K562 (cell line): ENCODE measurements around the gene COL6A1. TPM values are rescaled to one million over a fixed set of nuclear protein-coding genes. Genes with fewer than 3 reads are reported as not detected.

Experiments
- ATAC-seq: fragments of 200-7000 bp; cut with Tn5 transposase; 3 replicates; pipeline ENCODE4 v1.9.1; 2020; ENCODE audit warnings: moderate library complexity
- BruUV-seq: library from RNA; stranded (reverse); fragments of 400-500 nt; replicated peaks from 2 replicates; lab custom pipeline; 2021; lab: Mats Ljungman, UMichigan
- CTCF ChIA-PET: fragments of 300-600 bp; formaldehyde crosslinking; extraction: SDS; loops from one replicate; lab custom pipeline; 2021; ENCODE audit warnings: low intra/inter-chr PET ratio; lab: Yijun Ruan, JAX
- POLR2A ChIA-PET: fragments of 300-600, 350-650 bp; sonication (Branson Sonifier 250); formaldehyde crosslinking; extraction: SDS; loops from one replicate; lab custom pipeline; 2021; ENCODE audit warnings: antibody characterized with exemption, inconsistent platforms; lab: Yijun Ruan, JAX
- DNase-seq, 4 experiments: peaks; one replicate each; pipeline versions ENCODE4 v3.0.0 to v3.0.0-alpha.2; 2011 to 2018; ENCODE audit warnings: low spot score in 3 of 4, mixed read lengths in 3 of 4; ENCODE audit errors: extremely low read depth in 1 of 4
- FAIRE-seq: peaks from 2 replicates; lab custom pipeline; 2011; peaks lifted over from hg19 to GRCh38; lab: Jason Lieb, UNC
- H2AFZ ChIP-seq: 2 replicates; pipeline ENCODE4 v1.6.0; 2011; ENCODE audit warnings: low read depth, low read length, control low read depth, inconsistent platforms
- H3K27ac ChIP-seq: fragments of 200-600 bp; 3 replicates; pipeline ENCODE4 v1.8.0; 2011; ENCODE audit warnings: low read depth, mild to moderate bottlenecking, control low read depth, inconsistent platforms, low read length, moderate library complexity, mixed read lengths; ENCODE audit errors: extremely low read depth
- H3K27me3 ChIP-seq, 2 experiments: fragments of 300-600 bp in 1 of 2; 2 replicates in 1 of 2; 3 replicates in 1 of 2; pipeline versions ENCODE4 v1.6.0 to v1.8.0; 2011; ENCODE audit warnings: inconsistent platforms in 2 of 2, low read length in 2 of 2, mild to moderate bottlenecking in 1 of 2, mixed read lengths in 1 of 2, moderate library complexity in 1 of 2; ENCODE audit not compliant: control insufficient read depth in 2 of 2, insufficient read depth in 2 of 2
- H3K36me3 ChIP-seq: fragments of 300-600 bp; 3 replicates; pipeline ENCODE4 v1.8.0; 2011; ENCODE audit warnings: mild to moderate bottlenecking, low read length, inconsistent platforms; ENCODE audit not compliant: control insufficient read depth, insufficient read depth
- H3K4me1 ChIP-seq, 2 experiments: fragments of 200-600 bp in 1 of 2; replicated peaks in 1 of 2; 2 replicates in 1 of 2; 3 replicates in 1 of 2; pipeline versions ENCODE4 v1.5.1 to v1.8.0; 2011; ENCODE audit warnings: inconsistent platforms in 2 of 2, low read length in 2 of 2, mild to moderate bottlenecking in 1 of 2, mixed read lengths in 1 of 2, moderate library complexity in 1 of 2; ENCODE audit not compliant: control insufficient read depth in 2 of 2, insufficient read depth in 2 of 2
- H3K4me2 ChIP-seq: 2 replicates; pipeline ENCODE4 v1.6.1; 2011; ENCODE audit warnings: low read length, control low read depth, inconsistent platforms, mixed read lengths; ENCODE audit not compliant: insufficient read depth
- H3K4me3 ChIP-seq: fragments of 200-600 bp; sonication (generic), shearing (Covaris generic); 2 replicates; pipeline ENCODE4 v1.5.1; 2016; ENCODE audit warnings: control low read depth, inconsistent platforms
- H3K79me2 ChIP-seq: fragments of 200-600 bp; 3 replicates; pipeline ENCODE4 v1.8.0; 2011; ENCODE audit warnings: low read length, inconsistent platforms; ENCODE audit not compliant: control insufficient read depth, insufficient read depth
- H3K9ac ChIP-seq, 2 experiments: 2 replicates each; pipeline versions ENCODE4 v1.6.0 to v1.6.1; 2011; ENCODE audit warnings: low read depth in 2 of 2, low read length in 2 of 2, control low read depth in 1 of 2, inconsistent platforms in 1 of 2, mild to moderate bottlenecking in 1 of 2, mixed read lengths in 1 of 2; ENCODE audit not compliant: insufficient read depth in 1 of 2
- H3K9me1 ChIP-seq: one replicate; pipeline ENCODE4 v1.6.0; 2011; ENCODE audit warnings: inconsistent platforms, mild to moderate bottlenecking, low read length, moderate library complexity; ENCODE audit not compliant: control insufficient read depth, insufficient read depth
- H3K9me3 ChIP-seq: replicated peaks from 2 replicates; pipeline ENCODE4 v1.5.1; 2011; ENCODE audit warnings: low read depth, low read length, inconsistent platforms; ENCODE audit not compliant: control insufficient read depth, insufficient read depth
- H4K20me1 ChIP-seq: replicated peaks from 2 replicates; pipeline ENCODE4 v1.6.1; 2011; ENCODE audit warnings: low read length, inconsistent platforms, mixed read lengths; ENCODE audit not compliant: control insufficient read depth, insufficient read depth
- BHLHE40 ChIP-seq: IDR thresholded peaks from 2 replicates; pipeline ENCODE4 v1.6.1; 2011; ENCODE audit warnings: low read length, improper control_type of control experiment
- WGBS: fragments of 100-300 bp; shearing (Covaris generic); methylation state at CpG from one replicate; pipeline ENCODE4 v1.1.6; 2016; ENCODE audit warnings: low coverage, mixed read lengths; ENCODE audit not compliant: insufficient coverage; ENCODE audit errors: missing lambda C conversion rate; 5-methylcytosine and 5-hydroxymethylcytosine counted together
- in situ Hi-C: fragments of 300-500 bp; cut with MboI; formaldehyde crosslinking; loops from 4 replicates; pipeline ENCODE4 v1.15.0; 2018; ENCODE audit warnings: inconsistent platforms, mixed read lengths
- intact Hi-C: fragments of 100-400 bp; cut with micrococcal nuclease; formaldehyde crosslinking; loops from 2 replicates; pipeline ENCODE4 v1.14.2; 2022
- polyA plus RNA-seq, 8 experiments: library from polyadenylated mRNA; depleted of rRNA in 4 of 8; stranded (reverse) in 5 of 8; unstranded in 3 of 8; fragments of >200 nt; fragmentation: Nextera tagmentation in 2 of 8; fragmentation: Illumina TruSeq in 1 of 8; extraction: Ambion mirVana in 2 of 8; extraction: Trizol in 1 of 8; gene quantifications; 2 replicates each; pipeline versions ENCODE4 v1.2.1 to v1.2.3, GENCODE V29; 2011 to 2014; ENCODE audit warnings: inconsistent platforms in 1 of 8, missing spikeins in 1 of 8
- total RNA-seq, 7 experiments: library from RNA; depleted of rRNA in 6 of 7; stranded (reverse); fragments of >200 nt in 6 of 7; fragmentation: Illumina TruSeq in 2 of 7; extraction: Trizol in 2 of 7; gene quantifications; 2 replicates each; pipeline versions ENCODE4 v1.2.1 to v1.2.3, GENCODE V29; 2011 to 2021; ENCODE audit warnings: low replicate concordance in 1 of 7
- TF ChIP-seq, protein P1 (sequence below), 3 experiments: fragments of 200-800 bp in 1 of 3; fragments of 250-450 bp in 1 of 3; fragments of 450-650 bp in 1 of 3; sonication (Bioruptor Pico) in 1 of 3; sonication (Bioruptor generic) in 1 of 3; formaldehyde crosslinking in 1 of 3; IDR thresholded peaks; 2 replicates each; pipeline versions ENCODE4 v1.6.1 to v1.8.0; 2016 to 2022; ENCODE audit warnings: mild to moderate bottlenecking in 2 of 3, missing genetic modification characterization in 2 of 3, missing compliant biosample characterization in 1 of 3, moderate library complexity in 1 of 3

COL6A1 gene
- total and polyA plus RNA-seq, 9 of the 15 experiments (the other 6 are each of a cell fraction or from before 2014, with no cell fraction given) = 0.07 to 1.3 (median 0.14) TPM; not detected in 3

DNA sequence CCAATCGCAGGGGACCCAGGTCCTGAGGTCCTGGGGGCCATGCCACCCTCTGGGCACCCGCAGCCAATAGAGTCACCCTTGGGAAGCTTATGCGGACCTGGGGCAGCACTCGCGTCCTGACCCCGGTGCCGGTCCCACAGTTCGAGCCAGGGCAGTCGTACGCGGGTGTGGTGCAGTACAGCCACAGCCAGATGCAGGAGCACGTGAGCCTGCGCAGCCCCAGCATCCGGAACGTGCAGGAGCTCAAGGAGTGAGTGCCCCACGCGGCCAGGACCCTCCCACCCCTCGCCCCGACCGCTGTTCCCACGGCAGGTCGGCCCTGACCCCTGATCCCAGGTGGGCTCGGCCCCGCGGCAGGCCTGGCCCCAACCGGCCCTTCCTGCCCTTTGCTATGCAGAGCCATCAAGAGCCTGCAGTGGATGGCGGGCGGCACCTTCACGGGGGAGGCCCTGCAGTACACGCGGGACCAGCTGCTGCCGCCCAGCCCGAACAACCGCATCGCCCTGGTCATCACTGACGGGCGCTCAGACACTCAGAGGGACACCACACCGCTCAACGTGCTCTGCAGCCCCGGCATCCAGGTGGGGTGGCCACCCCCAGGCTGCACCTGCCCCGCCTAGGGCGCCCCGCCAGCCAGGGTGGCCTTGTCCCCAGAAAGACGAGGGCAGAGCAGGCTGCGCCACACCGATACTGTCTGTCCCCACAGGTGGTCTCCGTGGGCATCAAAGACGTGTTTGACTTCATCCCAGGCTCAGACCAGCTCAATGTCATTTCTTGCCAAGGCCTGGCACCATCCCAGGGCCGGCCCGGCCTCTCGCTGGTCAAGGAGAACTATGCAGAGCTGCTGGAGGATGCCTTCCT, 20.5 kb downstream of the COL6A1 start:
- Histone ChIP-seq H3K4me3 (no peak overlapping the region), H3K36me3 (no peaks in the 10 kb centered on the region), H2AFZ (no peak overlapping the region), H3K27me3 (peaks cover 12 to 58% of the 10 kb centered on the region in 2 experiments; a peak in 4 of 5 replicates), H4K20me1 (peaks cover 3% of the 10 kb centered on the region; the same call in 1 of the 2 replicates), H3K4me2 (no peak overlapping the region), H3K4me1 (peaks cover 0 to 63% of the 10 kb centered on the region in 2 experiments; a peak in 2 of 5 replicates), H3K9me3 (no peaks in the 10 kb centered on the region), H3K9ac (no peak overlapping the region), H3K79me2 (no peaks in the 10 kb centered on the region), H3K9me1 (no peaks in the 10 kb centered on the region), H3K27ac (no peak overlapping the region)
- WGBS = 19% methylated on average over 44 of the region's 51 CpGs
- in situ Hi-C loops (no loop called here), intact Hi-C loops (no loop called here)
- CTCF ChIA-PET = no interaction called here
- 0 out of 2 replicates have a peak, but pooled peaks have one; percentile 22 for TF ChIP-seq BHLHE40
- TF ChIP-seq, protein P1, sequence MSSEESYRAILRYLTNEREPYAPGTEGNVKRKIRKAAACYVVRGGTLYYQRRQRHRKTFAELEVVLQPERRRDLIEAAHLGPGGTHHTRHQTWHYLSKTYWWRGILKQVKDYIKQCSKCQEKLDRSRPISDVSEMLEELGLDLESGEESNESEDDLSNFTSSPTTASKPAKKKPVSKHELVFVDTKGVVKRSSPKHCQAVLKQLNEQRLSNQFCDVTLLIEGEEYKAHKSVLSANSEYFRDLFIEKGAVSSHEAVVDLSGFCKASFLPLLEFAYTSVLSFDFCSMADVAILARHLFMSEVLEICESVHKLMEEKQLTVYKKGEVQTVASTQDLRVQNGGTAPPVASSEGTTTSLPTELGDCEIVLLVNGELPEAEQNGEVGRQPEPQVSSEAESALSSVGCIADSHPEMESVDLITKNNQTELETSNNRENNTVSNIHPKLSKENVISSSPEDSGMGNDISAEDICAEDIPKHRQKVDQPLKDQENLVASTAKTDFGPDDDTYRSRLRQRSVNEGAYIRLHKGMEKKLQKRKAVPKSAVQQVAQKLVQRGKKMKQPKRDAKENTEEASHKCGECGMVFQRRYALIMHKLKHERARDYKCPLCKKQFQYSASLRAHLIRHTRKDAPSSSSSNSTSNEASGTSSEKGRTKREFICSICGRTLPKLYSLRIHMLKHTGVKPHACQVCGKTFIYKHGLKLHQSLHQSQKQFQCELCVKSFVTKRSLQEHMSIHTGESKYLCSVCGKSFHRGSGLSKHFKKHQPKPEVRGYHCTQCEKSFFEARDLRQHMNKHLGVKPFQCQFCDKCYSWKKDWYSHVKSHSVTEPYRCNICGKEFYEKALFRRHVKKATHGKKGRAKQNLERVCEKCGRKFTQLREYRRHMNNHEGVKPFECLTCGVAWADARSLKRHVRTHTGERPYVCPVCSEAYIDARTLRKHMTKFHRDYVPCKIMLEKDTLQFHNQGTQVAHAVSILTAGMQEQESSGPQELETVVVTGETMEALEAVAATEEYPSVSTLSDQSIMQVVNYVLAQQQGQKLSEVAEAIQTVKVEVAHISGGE (CRISPR knock-in tag; IDR thresholded peaks at IDR 0.05) = no peak
- POLR2A ChIA-PET = interaction anchor here (0.7 kb wide), 1 partner anchor 9 kb away, joined by 3 read pairs; no protein-coding TSS in a partner anchor
- DNase-seq (no peak), FAIRE-seq (no peak), ATAC-seq (no peak)
- BruUV-seq = no TSS peak
